ENCODE data around the gene TOLLIP.

TOLLIP gene

GRCh38 chr11:1229471-1230120, 79.8 kb downstream of the TOLLIP start:
- no peaks in the 10 kb centered on the region for H3K36me3 ChIP-seq (ENCODE audit: control insufficient read depth in 2 of 2, insufficient read depth in 1 of 2, low read length in 2 of 2)
- no peak overlapping the region for H3K27ac ChIP-seq (ENCODE audit: extremely low read depth, low read depth, low read length)
- TF ChIP-seq ZSCAN23 (tag by site-specific recombination; IDR thresholded peaks at IDR 0.05) (no peak), ZFP69B (tag by site-specific recombination; IDR thresholded peaks at IDR 0.05) (0 out of 2 replicates have a peak, but pooled peaks have one; percentile 24), KLF1 (tag by site-specific recombination; IDR thresholded peaks at IDR 0.05) (peak; percentile 91), ZNF223 (tag by site-specific recombination; IDR thresholded peaks at IDR 0.05) (no peak), GLIS1 (tag by site-specific recombination; IDR thresholded peaks at IDR 0.05) (no peak)
- ChIA-PET CTCF (interaction anchor here (0.7 kb wide), 1 partner anchor 9 kb away, joined by 3 read pairs; no protein-coding TSS in a partner anchor), POLR2A (interaction anchor here (0.6 kb wide), 1 partner anchor 261 kb away, joined by 3 read pairs; no protein-coding TSS in a partner anchor)
- no peaks in the 10 kb centered on the region for H3K9me3 ChIP-seq (ENCODE audit: control insufficient read depth, insufficient read depth, low read depth, low read length)
- no peaks in the 10 kb centered on the region for H3K4me1 ChIP-seq (ENCODE audit: control insufficient read depth, insufficient read depth, low read length)
- H3K4me3 ChIP-seq (ENCODE audit: low read depth, low read length), result no peak overlapping the region

GRCh38 chr11:1228921-1229451, 80.4 kb downstream of the TOLLIP start:
- TF ChIP-seq ZNF211 (tag by site-specific recombination; IDR thresholded peaks at IDR 0.05; ENCODE audit: low read depth) (no peak), ZNF555 (tag by site-specific recombination; conservative IDR thresholded peaks at IDR 0.05) (no peak), SCRT1 (tag by site-specific recombination; IDR thresholded peaks at IDR 0.05; ENCODE audit: borderline replicate concordance) (no peak), ZFP37 (tag by site-specific recombination; IDR thresholded peaks at IDR 0.05) (no peak), ZNF791 (tag by site-specific recombination; IDR thresholded peaks at IDR 0.05) (no peak), ZNF610 (tag by site-specific recombination; IDR thresholded peaks at IDR 0.05; ENCODE audit: borderline replicate concordance) (no peak), ZNF292 (tag by site-specific recombination; IDR thresholded peaks at IDR 0.05; ENCODE audit: borderline replicate concordance, low read depth) (no peak), ZNF654 (tag by site-specific recombination; IDR thresholded peaks at IDR 0.05; ENCODE audit: low read depth) (no peak), ZNF121 (tag by site-specific recombination; IDR thresholded peaks at IDR 0.05) (no peak), TSHZ1 (tag by site-specific recombination; IDR thresholded peaks at IDR 0.05; ENCODE audit: borderline replicate concordance) (no peak), ZBTB17 (tag by site-specific recombination; IDR thresholded peaks at IDR 0.05) (no peak), KLF17 (tag by site-specific recombination; IDR thresholded peaks at IDR 0.05) (no peak), ZEB2 (tag by site-specific recombination; IDR thresholded peaks at IDR 0.05) (no peak)
- TF ChIP-seq, protein P1, sequence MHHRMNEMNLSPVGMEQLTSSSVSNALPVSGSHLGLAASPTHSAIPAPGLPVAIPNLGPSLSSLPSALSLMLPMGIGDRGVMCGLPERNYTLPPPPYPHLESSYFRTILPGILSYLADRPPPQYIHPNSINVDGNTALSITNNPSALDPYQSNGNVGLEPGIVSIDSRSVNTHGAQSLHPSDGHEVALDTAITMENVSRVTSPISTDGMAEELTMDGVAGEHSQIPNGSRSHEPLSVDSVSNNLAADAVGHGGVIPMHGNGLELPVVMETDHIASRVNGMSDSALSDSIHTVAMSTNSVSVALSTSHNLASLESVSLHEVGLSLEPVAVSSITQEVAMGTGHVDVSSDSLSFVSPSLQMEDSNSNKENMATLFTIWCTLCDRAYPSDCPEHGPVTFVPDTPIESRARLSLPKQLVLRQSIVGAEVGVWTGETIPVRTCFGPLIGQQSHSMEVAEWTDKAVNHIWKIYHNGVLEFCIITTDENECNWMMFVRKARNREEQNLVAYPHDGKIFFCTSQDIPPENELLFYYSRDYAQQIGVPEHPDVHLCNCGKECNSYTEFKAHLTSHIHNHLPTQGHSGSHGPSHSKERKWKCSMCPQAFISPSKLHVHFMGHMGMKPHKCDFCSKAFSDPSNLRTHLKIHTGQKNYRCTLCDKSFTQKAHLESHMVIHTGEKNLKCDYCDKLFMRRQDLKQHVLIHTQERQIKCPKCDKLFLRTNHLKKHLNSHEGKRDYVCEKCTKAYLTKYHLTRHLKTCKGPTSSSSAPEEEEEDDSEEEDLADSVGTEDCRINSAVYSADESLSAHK (tag by site-specific recombination; IDR thresholded peaks at IDR 0.05), result no peak
- Histone ChIP-seq H3K4me1 (ENCODE audit: control insufficient read depth, insufficient read depth, low read length) (no peaks in the 10 kb centered on the region), H3K4me3 (ENCODE audit: low read depth, low read length) (no peak overlapping the region), H3K36me3 (ENCODE audit: control insufficient read depth in 2 of 2, insufficient read depth in 1 of 2, low read length in 2 of 2) (no peaks in the 10 kb centered on the region), H3K27ac (ENCODE audit: extremely low read depth, low read depth, low read length) (no peak overlapping the region), H3K9me3 (ENCODE audit: control insufficient read depth, insufficient read depth, low read depth, low read length) (no peaks in the 10 kb centered on the region)
- CTCF ChIA-PET, result no interaction called here
- POLR2A ChIA-PET, result interaction anchor here (0.6 kb wide), 1 partner anchor 261 kb away, joined by 3 read pairs; no protein-coding TSS in a partner anchor

Measured in HEK293 (cell line).